Measurements from ENCODE around the gene ANKS1B. TPM values are rescaled to one million over a fixed set of nuclear protein-coding genes. Genes with fewer than 3 reads are reported as not detected.

The ANKS1B gene
- total RNA-seq, 4 donors from 2014 or later = 0.88 to 10.7 (median 4.4) TPM

GRCh38 chr12:99004799-99005466, 979.8 kb downstream of the ANKS1B start:
- H3K36me3 ChIP-seq = no peaks in the 10 kb centered on the region
- H3K27me3 ChIP-seq = no peaks in the 10 kb centered on the region
- no peaks in the 10 kb centered on the region for H3K9me3 ChIP-seq
- no peak for DNase-seq
- H3K27ac ChIP-seq = no peak overlapping the region
- no peak for TF ChIP-seq POLR2A (IDR thresholded peaks at IDR 0.05)
- no peaks in the 10 kb centered on the region for H3K4me1 ChIP-seq
- no peak overlapping the region for H3K4me3 ChIP-seq

GRCh38 chr12:99002731-99003130, 982.0 kb downstream of the ANKS1B start:
- Histone ChIP-seq H3K27ac (no peak overlapping the region), H3K4me3 (no peak overlapping the region), H3K36me3 (no peaks in the 10 kb centered on the region), H3K27me3 (no peaks in the 10 kb centered on the region), H3K4me1 (no peaks in the 10 kb centered on the region), H3K9me3 (no peaks in the 10 kb centered on the region)
- DNase-seq = no peak
- no peak for TF ChIP-seq CTCF (IDR thresholded peaks at IDR 0.05)
- no peak for TF ChIP-seq POLR2A (IDR thresholded peaks at IDR 0.05)

GRCh38 chr12:99002156-99002555, 982.6 kb downstream of the ANKS1B start:
- Histone ChIP-seq H3K9me3 (no peaks in the 10 kb centered on the region), H3K27me3 (no peaks in the 10 kb centered on the region), H3K4me3 (no peak overlapping the region), H3K4me1 (no peaks in the 10 kb centered on the region), H3K27ac (no peak overlapping the region), H3K36me3 (no peaks in the 10 kb centered on the region)
- no peak for DNase-seq
- TF ChIP-seq CTCF (IDR thresholded peaks at IDR 0.05) = no peak
- no peak for TF ChIP-seq POLR2A (IDR thresholded peaks at IDR 0.05)

GRCh38 chr12:98999559-98999958, 985.2 kb downstream of the ANKS1B start:
- no peaks in the 10 kb centered on the region for H3K4me1 ChIP-seq
- DNase-seq = no peak
- no peaks in the 10 kb centered on the region for H3K9me3 ChIP-seq
- TF ChIP-seq POLR2A (IDR thresholded peaks at IDR 0.05) (no peak), CTCF (IDR thresholded peaks at IDR 0.05) (no peak)
- no peaks in the 10 kb centered on the region for H3K27me3 ChIP-seq
- no peak overlapping the region for H3K27ac ChIP-seq
- no peaks in the 10 kb centered on the region for H3K36me3 ChIP-seq
- H3K4me3 ChIP-seq = no peak overlapping the region

- TF ChIP-seq POLR2A (IDR thresholded peaks at IDR 0.05) (no peak), CTCF (IDR thresholded peaks at IDR 0.05) (peak in 4 of 6 experiments; percentile 33 to 51 (median 48))
- Histone ChIP-seq H3K27ac (no peak overlapping the region), H3K27me3 (no peaks in the 10 kb centered on the region), H3K4me1 (no peaks in the 10 kb centered on the region), H3K9me3 (no peaks in the 10 kb centered on the region), H3K36me3 (no peaks in the 10 kb centered on the region), H3K4me3 (no peak overlapping the region)
- no peak for DNase-seq
Measured at GRCh38 chr12:98998697-98999299, 985.9 kb downstream of the ANKS1B start.

- H3K36me3 ChIP-seq = no peaks in the 10 kb centered on the region
- no peak for DNase-seq
- H3K27me3 ChIP-seq = no peaks in the 10 kb centered on the region
- H3K4me3 ChIP-seq = no peak overlapping the region
- TF ChIP-seq CTCF (IDR thresholded peaks at IDR 0.05) = no peak
- TF ChIP-seq POLR2A (IDR thresholded peaks at IDR 0.05) = no peak
- no peaks in the 10 kb centered on the region for H3K4me1 ChIP-seq
- no peaks in the 10 kb centered on the region for H3K9me3 ChIP-seq
- H3K27ac ChIP-seq = no peak overlapping the region
Measured at GRCh38 chr12:98997899-98998298, 986.8 kb downstream of the ANKS1B start.

Measured in Peyer's patch (tissue), 4 donors.